Activated CD4-positive, alpha-beta T cell treated with anti-CD3 and anti-CD28 coated beads for 1 hour (primary cell): Measurements from ENCODE around the gene NDST3.

ENCODE experiments used
- DNase-seq: peaks from one replicate; pipeline ENCODE4 v3.0.0-alpha.2; 2020

The NDST3 gene

DNA sequence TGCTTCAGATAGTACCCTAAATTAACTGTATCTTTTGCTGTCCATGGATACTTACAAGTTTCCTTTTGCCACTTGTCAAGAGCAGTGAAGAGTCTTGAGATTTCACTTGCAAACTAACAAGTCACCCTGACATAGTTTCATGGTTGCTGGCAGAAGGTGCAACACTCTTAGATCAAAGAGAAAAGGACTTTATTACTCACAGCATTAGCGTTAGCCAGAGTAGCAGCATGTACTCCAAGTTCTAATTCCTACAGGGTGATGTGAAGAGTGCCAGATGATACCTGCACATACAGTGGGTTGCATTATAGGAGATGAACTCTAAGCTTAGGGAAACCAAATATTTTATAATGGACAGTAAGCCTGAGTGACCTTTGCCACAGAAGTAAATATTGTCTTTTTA lies 47.9 kb downstream of the NDST3 start:
- DNase-seq = no peak

- no peak for DNase-seq
Observed at GRCh38 chr4:118085700-118086099, 51.4 kb downstream of the NDST3 start.

DNA sequence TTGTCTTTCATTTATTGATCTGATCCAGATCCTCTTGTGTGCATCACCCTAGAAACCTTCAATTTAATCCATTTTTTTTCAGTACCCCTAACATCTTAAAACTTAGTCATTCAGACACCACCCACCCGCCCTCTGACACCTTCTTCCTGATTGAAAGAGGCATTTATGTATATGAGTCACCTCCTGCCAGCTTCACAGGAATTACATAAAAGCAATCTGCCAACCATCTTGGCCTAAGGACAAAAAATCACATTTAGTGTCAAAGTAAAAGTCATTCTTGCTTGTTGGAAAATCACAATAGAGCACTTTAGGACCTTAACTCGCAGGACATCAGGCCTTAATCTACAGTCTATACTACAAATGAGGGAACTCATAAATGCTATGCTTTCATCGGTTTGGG lies 52.1 kb downstream of the NDST3 start:
- DNase-seq = no peak

- DNase-seq = no peak
Observed at GRCh38 chr4:118087366-118087765, 53.1 kb downstream of the NDST3 start.

GRCh38 chr4:118099106-118099505 lies 64.8 kb downstream of the NDST3 start:
- DNase-seq = no peak

- no peak for DNase-seq
Observed at GRCh38 chr4:118102195-118102594, 67.9 kb downstream of the NDST3 start.

DNA sequence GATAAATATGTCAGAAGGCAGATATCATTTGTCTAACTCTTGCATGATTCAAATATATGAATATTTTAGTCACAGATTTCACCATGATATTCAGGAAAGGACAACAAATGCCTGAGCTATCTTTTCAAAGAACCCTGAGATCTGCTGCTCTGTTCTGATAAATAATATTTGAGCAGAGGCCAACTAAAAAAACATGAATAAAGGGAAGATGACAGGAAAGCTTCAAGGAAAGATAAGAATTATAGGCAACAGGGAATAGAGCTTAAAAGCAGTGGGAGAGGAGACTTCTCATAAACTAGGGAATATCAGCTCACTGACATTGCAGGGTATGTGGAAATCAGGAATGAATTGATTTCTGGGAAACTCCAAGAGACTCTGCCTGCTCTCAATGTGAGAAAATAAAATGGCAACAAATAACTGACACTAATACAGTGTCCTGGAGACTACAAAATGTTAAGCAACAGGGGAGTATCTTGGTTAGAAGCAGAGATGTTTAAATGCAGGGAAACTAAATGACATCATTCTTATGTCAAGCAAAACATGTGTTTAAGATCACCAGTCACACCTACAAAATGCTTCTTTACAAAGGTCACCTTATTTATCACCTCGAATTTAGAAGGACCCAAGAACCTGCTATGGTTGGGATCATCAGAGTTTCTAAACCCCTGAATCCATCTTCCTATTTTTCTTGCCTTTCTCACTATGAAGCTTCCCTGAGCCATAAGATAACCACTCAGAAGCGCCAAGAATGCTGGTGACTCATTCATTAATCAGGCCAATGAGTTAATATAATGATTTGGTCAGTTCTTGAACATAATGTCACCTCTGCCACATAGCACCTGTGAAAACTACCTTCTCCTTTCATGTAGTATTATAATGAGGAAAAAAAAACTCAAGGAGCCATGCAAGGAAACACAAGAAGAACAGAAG lies 78.1 kb downstream of the NDST3 start:
- DNase-seq = no peak

GRCh38 chr4:118113220-118113619 lies 78.9 kb downstream of the NDST3 start:
- no peak for DNase-seq

GRCh38 chr4:118114720-118115119 lies 80.4 kb downstream of the NDST3 start:
- no peak for DNase-seq

DNA sequence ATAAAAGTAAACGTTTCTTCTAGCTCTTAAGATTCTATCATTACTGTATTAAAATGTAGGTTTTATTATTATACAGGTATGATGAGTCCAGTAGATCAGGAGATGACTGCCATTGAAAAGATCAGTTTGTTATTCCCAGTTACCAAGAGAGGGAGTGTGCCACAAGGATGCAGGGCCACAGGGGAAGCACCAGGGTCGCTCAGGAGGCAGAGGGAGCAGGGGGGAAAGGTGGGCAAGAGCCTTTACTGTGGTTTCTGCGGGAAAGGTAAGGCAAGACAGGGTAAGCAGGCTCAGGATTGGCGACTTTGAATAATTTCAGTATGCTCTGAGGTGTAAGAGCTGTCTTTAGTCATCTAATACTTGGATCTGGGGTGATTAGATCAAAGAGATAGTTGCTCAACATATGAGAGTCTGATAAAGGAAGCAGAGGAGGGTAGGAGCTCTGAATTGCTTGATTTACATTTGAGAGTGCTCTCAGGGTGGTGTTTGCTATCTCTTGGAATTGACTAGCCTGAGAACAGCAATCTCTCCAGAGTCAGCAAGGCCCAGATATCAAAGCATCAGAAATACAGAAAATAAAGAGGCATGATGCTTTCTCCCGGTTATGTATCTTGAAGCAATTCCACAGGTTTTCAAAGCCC lies 86.0 kb downstream of the NDST3 start:
- DNase-seq = no peak

DNA sequence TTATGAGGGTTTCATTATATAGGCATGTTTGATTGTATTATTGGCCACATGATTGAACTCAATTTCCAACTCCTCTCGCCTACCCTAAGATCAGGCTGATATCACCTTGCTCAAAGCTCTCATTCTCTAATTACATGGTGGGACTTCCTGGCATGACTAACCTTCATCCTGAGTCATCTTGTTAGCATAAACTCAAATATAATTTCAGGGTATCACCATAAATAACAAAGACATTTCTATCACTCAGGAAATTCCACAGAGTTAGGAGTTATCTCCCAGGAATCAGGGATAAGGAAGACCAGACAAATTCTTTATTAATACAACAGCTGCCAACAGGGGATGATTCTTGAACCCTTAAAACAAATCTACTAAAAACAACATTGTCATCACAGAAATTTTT lies 90.7 kb downstream of the NDST3 start:
- no peak for DNase-seq

DNA sequence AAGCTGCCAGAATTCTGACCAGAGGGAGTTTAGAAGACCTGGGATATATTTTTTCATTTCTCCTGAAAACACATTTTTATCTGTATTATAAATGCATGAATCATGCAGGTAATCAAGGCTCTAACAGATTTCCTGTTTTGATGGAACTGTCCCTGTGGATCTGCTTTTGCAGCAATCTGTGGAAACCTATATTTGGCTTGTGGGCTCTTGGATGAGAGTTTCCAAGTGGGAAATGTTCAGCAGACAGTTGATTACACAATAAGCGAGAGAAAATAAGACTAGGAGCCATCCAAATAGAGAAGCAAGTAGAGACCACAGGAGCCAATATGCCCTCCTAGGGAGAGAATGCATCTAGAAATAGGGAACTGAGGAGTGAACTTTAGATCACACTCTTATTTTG lies 105.0 kb downstream of the NDST3 start:
- DNase-seq = no peak

DNA sequence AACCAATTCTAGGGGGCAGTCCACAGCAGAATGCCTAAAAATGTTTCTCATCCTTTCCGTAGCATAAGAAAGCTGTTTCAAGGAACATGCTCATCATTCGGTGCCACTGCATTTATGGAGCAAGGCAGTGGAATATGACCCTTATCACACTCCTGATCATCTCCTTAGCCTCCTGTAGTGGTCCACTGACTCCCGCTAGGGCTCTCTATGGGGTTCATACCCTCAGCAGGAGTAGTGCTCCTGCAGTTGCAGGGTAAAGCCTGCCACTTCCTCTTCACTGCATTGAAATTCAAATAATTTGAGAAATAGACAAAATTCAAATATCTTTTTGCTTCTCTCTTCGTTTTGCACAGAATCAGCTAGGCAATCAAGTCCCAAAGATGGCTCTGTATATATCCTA lies 107.0 kb downstream of the NDST3 start:
- no peak for DNase-seq

DNA sequence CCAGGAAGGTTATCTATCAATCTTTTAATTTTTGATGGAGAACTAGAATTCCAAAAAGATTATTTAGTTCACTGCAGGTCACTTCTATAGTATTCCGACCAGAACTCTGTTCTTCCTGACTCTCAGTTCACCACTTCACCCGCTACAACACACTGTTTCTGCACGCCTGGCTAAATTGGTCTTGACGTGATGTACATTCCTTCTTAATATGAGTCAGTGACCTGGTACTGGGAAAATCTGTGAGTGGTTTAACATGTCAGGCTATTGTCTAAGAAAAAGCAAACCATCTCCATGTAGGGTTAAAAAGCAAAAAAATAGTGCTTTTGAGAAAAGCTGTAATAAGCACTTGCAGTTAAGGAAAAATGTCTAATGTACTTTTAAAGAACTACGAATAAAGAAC lies 120.4 kb downstream of the NDST3 start:
- no peak for DNase-seq

GRCh38 chr4:118155516-118155915 lies 121.2 kb downstream of the NDST3 start:
- DNase-seq = no peak

DNA sequence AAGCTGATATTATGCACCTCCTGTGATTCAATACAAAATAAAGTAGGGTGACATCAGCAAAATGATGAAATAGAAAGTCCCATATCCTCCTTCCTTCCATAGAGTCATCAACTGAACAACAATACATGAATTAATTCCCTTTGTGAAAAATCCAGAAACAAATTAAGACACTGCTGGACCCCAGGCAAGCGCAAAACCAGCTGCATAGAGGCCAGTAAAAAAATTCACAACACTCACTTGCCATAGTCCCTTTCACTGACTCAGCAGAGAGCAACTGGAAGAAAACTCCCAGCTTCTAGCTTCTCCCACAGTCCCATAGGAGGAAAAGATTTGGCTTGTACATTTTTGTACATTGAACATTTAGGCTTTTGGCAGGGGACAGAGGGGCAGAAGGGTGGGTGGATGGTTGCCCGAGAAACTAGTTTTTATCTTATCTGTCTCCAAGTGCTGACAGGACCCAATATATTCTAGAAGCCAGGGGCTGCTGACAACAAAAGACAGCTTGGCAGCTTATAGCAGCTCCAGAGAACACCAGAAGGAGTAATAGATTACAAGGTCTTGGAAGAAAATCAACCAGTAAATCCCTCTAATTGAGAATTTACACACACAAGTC lies 124.6 kb downstream of the NDST3 start:
- no peak for DNase-seq

- no peak for DNase-seq
Observed at GRCh38 chr4:118167306-118167705, 133.0 kb downstream of the NDST3 start.

GRCh38 chr4:118171381-118171780 lies 137.1 kb downstream of the NDST3 start:
- DNase-seq = no peak

DNA sequence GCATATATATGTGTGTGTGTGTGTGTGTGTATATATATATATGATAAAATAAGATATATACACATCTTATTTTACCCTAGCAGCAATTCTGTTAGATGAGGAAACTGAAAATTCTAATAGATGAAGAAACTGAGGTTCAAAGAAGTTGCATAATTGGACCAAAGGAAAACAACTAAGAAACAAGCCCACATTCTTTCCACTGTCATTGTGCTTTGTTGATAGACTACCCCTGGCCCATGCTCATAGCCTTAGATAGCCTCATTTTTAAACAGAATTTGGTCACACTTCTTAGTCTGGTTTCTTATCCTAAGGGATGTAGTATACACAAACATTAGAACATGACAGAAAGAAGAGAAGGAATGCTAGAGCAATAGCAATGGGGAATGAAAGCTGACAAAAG lies 138.8 kb downstream of the NDST3 start:
- no peak for DNase-seq

DNA sequence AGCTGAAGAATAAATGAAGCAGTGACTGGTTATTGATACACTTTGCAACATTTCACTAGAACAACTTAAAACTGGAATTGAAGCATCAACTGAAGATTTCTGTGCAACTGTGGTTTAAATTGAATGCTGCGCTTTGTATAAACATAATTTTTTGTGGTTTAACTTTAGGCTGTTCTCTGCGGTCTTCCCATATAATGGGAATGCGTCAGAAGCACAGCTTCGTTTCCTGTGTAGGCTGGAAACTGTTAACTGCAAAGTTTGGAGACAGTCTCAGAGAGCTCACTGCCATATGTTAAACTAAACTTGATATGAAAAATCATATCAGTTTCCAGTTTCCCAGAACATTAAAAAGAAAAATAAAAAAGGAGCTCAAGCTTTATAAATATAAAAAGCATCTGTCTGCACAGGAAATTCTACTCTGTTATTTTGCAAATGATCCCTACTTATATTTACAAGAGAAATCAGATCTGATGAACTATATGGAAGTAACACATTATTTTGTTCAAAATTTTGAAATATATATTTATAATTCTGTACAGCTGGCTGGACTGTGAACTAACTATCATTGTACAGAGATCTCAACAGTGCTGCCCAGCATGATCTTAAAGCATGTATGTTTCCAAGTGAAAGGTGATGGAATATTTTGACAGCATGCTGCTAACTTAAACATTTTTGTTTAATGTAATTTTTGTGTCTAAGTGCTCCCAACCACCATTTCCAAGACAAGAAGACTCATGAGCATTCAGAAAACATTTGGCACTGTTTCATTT lies 139.9 kb downstream of the NDST3 start:
- no peak for DNase-seq

- no peak for DNase-seq
Observed at GRCh38 chr4:118175506-118175905, 141.2 kb downstream of the NDST3 start.

DNA sequence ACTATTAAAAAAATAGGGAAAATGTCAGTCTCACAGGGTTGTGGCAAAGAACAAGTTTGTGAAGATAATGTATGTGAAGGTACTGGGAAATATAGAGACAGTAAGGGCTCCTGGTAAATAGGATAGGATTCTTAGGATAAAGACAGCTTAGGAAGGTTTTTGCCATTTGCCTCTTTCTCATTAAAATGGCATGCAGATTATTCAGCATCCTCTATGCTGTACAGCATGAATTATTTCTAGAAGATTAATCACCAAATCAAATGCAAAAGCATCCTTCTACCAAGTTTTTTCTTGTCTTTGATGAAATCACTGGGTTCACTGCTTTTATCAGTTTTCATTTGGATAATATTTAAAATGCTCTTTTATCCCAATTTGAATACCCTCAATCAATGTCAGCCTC lies 142.8 kb downstream of the NDST3 start:
- DNase-seq = no peak

GRCh38 chr4:118180776-118181175 lies 146.5 kb downstream of the NDST3 start:
- no peak for DNase-seq
